Retinal pigment epithelial cell (primary cell): ENCODE results near the gene TLCD3B.
A peak's percentile ranks its signal among the peaks of the same experiment; 100 is the strongest.

Experiments
- DNase-seq: peaks from one replicate; pipeline ENCODE4 v3.0.0-alpha.2; 2010; ENCODE audit warnings: low read depth
- H3K4me3 ChIP-seq: 2 replicates; pipeline ENCODE4 v1.5.1; 2011; ENCODE audit warnings: mild to moderate bottlenecking, low read length, control low read depth, moderate library complexity
- TF ChIP-seq, protein P1 (sequence below): conservative IDR thresholded peaks from 2 replicates; pipeline ENCODE4 v1.5.1; 2011; ENCODE audit warnings: low read depth, low read length, control low read depth, inconsistent platforms

Gene TLCD3B

DNA sequence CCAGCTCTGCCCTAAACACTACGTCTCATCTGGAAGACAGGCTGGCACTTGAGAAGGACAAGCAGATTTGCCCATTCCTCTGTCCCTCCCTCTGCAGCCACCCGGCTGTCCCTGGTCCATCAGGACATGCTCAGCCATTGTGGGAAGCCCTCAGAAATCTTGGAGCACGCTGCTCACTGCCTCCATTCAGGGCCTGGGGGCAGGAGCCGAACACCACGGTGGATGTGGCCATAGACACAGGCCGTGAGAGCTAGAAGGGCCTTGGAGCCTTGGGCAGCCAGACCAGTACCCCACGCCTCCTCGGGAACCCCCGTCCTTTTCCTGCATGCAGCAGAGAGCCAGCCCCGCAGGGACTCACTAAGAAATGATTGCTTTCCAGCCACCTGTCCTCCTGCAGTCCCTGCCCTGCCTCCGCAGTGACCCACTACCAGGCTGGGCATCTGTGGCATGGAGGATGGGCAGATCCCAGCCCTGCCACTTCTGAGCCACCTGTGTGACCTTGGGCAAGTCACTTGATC is 23.6 kb downstream of the TLCD3B start:
- no peak for DNase-seq
- TF ChIP-seq, protein P1, sequence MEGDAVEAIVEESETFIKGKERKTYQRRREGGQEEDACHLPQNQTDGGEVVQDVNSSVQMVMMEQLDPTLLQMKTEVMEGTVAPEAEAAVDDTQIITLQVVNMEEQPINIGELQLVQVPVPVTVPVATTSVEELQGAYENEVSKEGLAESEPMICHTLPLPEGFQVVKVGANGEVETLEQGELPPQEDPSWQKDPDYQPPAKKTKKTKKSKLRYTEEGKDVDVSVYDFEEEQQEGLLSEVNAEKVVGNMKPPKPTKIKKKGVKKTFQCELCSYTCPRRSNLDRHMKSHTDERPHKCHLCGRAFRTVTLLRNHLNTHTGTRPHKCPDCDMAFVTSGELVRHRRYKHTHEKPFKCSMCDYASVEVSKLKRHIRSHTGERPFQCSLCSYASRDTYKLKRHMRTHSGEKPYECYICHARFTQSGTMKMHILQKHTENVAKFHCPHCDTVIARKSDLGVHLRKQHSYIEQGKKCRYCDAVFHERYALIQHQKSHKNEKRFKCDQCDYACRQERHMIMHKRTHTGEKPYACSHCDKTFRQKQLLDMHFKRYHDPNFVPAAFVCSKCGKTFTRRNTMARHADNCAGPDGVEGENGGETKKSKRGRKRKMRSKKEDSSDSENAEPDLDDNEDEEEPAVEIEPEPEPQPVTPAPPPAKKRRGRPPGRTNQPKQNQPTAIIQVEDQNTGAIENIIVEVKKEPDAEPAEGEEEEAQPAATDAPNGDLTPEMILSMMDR = no peak
- no peak overlapping the region for H3K4me3 ChIP-seq

DNA sequence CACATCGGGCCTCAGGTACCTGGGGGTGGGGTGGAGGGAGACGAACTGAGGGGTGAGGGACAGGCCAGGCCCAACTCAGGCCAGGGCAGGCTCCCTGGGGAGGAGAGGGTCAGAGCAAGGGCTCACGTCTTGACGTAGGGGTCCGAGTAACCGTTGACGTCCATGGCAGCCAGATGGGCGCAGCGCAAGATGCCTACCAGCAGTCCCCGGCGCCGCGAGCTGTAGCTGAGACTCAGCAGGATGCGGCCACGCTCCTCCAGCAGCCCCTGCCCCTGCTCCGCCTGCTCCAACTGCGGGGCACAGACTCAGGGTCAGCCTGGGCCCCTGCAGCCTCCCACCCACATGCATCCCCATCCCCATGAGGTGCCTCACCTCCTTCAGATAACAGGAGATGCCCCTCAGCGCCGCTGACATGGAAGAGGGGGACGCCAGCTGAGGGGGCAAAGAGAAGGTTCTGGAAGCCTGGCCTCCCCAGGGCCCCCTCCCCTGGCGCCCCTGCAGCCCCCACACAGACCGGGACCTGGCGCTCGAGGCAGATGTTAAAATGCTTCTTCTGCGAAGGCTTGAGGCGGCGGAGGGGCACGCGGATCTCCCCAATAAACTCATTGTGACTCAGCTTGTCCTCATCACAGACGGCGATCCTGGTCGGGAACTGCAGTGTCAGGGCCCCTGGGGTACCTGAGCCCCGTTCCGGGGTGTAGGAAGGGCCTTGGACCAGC is 24.3 kb downstream of the TLCD3B start:
- TF ChIP-seq, protein P1 = no peak
- H3K4me3 ChIP-seq = no peak overlapping the region
- DNase-seq = no peak

DNA sequence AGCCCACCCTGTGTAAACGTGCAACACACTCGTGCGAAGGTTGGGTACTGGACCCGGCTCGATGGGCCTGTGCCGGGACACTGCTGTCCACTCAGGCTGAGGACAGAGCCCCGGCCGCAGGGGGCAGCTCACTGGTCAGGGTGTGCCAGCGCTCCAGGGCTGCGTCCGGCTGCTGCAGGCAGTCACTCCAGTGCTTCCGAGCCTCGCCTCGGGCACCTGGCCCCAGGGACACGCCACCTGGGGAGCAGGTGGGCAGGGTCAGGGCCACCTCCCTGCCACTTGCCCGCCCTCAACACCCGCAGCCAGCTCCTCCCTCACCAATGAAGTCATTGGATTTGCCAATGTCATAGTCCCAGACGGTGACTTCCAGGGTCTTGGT is 25.0 kb downstream of the TLCD3B start:
- TF ChIP-seq, protein P1 = no peak
- H3K4me3 ChIP-seq = no peak overlapping the region
- no peak for DNase-seq

DNA sequence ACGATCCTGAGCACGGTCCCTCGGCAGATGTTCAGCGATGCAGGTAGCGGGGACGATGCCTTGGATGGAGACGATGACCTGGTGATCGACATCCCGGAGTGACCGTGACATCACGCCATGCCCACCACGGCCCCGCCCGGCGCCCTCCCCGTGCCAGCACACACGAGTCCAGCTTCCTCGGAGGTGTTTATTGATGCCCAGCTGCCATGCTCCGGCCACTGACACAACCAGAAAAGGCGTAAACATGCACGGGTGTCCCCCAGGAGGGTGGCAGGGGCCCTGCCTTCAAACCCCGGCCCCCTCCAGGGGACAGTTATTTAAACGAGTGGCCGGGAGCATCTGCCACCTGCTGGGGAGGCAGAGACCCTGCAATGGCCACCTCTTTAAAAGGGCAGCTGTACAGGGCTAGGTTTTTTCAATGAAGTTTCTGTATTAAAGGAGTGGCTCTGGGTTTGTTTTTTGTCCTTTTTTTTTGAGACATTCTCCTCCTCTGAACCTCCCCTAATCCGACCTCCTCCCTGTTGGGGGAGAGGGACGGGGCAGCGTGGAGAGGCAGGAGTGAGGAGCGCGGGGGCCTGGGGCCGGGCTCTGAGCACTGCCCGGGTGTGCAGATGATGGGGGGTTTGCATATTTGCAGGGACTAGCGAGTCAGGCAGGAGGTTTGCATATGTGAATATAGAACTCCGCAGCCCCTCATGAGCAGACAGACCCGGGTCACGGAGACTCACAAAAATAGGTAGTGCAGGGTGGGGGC is 25.6 kb downstream of the TLCD3B start:
- DNase-seq = no peak

DNA sequence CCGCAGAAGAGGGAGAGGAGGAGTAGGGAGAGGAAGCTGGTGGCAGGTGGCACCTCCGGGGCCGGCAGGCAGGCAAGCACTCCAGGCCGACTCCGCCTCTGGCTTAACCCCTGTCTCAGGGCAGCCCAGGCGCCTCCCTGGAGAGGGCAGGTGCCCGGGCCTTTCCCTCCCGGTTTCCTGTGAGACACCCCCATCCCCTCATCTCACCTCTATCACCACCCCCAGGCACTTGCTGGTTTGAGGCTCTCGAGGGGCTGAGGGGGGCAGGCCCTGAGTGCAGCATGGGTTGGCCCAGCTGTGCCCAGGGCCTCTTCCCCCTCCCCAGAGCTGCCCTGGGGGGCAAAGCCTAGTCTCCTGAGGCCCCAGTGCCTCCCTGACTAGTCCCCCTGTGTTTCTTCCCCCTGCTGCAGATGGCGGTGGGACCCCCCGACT is 26.2 kb downstream of the TLCD3B start:
- TF ChIP-seq, protein P1 = no peak
- no peak overlapping the region for H3K4me3 ChIP-seq
- DNase-seq = no peak

More for the DNA sequence above, 25.6 kb downstream of the TLCD3B start:
- no peak overlapping the region for H3K4me3 ChIP-seq
- TF ChIP-seq, protein P1 = peak; percentile 86

DNA sequence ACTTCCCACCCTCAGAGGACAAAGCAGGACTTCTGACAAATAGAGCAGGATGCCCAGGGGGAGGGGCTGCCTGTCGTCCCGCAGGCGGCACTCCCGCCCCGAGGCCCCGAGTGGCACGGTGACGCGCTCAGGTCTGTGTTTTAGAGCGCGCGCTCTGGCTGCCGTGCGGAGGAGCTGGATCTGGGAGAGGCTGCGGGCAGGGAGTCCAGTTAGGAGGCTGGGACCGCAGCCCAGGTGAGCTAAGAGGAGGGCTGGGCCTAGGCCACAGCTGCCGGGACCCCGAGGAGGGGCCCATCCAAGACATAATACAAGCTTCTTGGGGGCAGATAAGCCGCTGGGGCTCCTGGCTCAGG is 26.7 kb downstream of the TLCD3B start:
- TF ChIP-seq, protein P1 = no peak
- no peak overlapping the region for H3K4me3 ChIP-seq
- no peak for DNase-seq
